NCI-H1417 (cell line): ENCODE results near the gene CNTD1.
A peak's percentile ranks its signal among the peaks of the same experiment; 100 is the strongest.
"Not testable (repeated sequence)": the region's sequence is repeated elsewhere in the genome, so short reads cannot be mapped to it uniquely, and the experiment has no call there.

ENCODE experiments used
- DNase-seq, 3 experiments: peaks; one replicate each; lab custom pipeline; 2025; lab: John Stamatoyannopoulos, UW

CNTD1 gene, protein sequence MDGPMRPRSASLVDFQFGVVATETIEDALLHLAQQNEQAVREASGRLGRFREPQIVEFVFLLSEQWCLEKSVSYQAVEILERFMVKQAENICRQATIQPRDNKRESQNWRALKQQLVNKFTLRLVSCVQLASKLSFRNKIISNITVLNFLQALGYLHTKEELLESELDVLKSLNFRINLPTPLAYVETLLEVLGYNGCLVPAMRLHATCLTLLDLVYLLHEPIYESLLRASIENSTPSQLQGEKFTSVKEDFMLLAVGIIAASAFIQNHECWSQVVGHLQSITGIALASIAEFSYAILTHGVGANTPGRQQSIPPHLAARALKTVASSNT

DNA sequence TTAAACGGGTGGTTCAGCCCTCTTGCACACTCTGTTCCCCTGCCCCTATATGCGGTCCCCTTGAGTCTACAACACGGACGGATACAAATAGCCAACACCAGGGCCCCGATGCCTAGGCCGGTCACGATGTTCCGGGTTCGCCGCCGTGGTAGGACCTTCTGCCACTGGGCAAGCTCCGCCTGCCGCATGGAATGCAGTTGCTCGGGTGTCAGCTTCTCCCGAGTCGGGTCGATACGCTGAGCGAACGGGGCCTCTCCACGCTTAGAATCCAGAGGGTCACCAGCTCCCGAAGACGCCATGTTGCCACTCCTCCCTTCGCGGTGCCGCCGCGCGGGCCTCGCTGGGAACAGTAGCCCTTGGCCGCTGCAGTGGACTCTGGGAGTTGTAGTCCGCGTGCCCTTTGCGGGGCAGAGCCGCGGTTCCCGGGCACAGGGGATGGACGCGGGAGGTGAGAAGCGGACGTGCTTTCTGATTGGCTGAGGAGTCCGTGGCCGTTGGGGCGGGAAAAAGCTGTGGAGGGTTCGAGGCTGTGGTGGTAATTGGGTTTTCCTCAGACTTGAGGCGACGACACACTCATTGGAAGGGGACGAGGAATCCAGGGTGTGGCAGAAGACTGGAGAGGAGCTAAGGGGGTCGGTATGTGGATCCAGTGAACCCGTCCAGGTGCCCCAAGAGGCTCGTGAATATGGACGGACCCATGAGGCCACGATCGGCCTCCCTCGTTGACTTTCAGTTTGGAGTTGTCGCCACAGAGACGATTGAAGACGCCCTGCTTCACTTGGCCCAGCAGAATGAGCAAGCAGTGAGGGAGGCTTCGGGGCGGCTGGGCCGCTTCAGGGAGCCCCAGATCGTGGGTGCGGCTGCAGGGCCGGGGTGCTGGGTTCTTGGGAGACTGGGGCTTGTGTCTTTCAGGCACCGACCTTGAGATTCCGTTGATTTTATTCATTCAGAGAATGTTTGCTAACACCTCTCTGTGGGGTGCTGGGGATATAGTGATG lies at the start of gene CNTD1, which contains the start of gene COA3:
Gene CNTD1 (plus strand): TSS at position 479 of the 998 bp plus-strand sequence. CDS start 207 bp downstream, at position 686.
Gene COA3 (minus strand): TSS at position 322 of the 998 bp plus-strand sequence. CDS start 23 bp downstream, at position 299.
- DNase-seq = peak; percentile 74 to 89 (median 84)

DNA sequence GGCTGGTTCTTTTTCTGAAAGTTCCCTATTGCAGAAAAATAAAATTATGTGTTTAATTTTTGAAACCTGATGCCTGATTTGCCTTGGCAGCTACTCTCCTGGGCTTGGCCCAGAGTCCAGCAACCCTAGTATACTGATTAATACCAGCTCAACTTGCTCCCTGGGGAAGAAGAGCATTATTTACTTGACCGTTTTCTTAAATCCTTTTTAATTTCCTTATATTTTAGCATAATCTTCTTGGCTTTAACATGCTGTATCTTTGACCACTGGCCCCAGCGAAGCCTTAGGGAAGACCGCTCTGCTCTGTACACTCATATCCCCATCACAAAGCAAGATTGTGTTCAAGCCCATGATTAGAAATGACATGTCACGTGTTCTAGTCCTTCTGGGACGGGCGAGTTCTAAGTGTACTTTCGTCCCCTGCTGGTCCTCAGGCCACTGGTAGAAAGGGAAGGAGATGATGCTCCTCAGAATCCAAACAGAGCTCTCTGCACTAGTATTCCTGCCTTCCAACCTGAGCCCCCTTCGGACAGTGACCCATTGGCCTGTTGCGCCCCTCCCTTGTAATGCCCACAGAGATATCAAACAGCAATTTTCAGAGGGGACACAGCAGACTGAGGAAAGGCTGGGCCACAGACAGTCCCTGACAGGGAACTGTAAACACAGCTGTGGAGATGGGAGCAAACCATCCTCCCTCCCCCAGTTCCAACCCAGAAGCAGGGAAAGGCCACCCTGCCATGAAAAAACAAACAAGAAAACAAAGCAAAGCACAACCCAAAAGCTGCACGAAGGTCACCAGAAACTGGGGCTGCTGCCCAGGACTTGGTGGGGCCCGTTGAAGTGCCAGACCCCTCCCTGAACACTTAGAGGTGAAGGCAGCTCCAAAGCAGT lies 49.5 kb upstream of the CNTD1 start:
- DNase-seq = peak in 2 of 3 experiments; percentile 14 to 39

DNA sequence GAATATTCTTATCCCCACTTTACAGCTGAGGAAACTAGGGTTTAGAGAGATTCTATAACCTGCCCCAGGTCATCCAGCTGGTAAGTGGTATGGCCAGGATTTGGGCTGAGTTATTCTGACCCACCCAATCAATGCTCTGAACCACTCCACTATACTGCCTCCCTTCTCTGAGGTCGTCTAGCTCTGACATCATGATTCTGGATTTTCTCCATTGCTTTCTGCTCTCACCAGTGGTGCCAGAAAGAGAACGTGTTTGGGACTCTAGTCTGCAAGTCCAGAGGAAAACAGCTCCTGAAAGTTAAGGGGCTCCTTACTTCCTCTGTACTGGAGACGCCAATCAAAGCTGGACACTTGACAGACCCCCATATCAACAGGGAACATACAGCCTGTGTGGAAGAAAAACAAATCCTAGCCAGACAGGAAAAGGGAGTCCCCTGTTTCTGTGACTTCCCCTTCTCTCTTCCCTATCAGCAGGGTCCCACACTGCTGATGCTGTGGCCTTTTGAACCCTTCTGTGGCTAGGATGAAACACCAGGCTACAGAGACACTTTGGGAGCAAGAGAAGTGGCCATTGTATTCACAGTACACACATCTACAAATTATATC lies 47.8 kb upstream of the CNTD1 start:
- DNase-seq = no peak

DNA sequence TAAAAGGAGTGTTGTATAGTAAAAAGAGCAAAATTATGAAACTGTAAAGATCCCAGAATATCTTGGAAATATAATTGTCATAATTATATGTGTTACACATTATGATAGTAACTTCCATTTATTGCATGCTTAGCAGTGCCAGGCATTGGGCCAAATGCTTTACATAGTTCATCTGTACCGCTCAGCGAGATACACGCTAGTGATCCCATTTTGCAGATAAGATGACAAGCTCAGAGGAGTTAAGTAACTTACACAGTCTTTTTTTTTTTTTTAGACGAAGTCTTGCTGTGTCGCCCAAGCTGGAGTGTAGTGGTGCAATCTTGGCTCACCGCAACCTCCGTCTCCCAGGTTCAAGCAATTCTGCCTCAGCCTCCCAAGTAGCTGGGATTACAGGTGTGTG lies 47.0 kb upstream of the CNTD1 start:
- no peak for DNase-seq

DNA sequence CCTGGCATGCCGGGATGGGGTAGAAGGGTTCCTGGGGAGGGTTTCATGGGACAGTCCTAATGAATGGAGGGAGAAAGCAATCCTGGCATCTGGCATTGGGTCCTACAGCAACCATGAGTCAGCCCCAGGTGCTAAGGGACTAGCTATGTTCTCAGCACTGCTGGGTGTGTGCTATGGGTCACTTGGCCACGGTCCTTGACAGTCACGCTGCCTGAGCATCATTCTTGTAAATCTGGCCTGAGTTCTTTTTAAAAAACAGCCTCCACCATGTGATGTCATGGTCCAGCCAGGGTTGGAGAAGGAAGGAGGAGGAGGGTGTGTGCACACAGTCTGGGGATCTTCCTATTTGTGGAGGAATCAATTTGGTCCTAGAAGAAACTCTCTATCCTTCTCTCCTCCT lies 43.9 kb upstream of the CNTD1 start:
- DNase-seq = peak in 1 of 3 experiments; percentile 31

DNA sequence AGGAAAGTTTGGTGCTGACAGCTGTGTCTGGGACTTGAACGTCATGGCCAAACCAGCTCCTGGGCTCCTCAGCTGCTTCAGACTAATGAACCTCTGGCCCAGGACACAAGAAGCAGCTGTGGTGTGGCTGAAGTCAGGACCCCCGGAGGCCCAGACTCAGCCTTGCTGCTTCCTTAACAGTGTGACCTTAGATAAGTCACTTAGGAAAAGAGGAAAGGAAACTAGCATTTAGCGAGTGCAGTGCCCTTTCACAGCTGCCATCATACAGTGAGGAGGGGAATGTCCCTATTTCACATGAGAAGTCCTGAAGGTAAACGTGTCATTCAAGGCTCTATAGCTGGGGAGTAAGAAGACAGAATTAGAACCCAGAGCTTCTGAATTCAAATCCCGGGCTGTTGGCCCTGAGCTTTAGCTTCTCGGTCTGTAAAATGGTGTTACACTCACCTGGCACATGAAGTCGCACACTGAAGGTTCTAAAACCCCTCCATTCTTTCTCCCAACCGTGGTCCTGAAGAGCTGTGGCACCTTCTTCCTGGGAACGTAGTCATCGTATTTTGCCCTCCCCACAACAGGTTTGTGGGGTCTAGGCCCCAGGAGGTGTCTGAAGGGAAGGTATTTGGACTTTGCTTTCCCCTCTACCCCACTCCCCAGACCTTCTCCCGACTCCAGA lies 38.5 kb upstream of the CNTD1 start:
- DNase-seq = peak in 1 of 3 experiments; percentile 40

DNA sequence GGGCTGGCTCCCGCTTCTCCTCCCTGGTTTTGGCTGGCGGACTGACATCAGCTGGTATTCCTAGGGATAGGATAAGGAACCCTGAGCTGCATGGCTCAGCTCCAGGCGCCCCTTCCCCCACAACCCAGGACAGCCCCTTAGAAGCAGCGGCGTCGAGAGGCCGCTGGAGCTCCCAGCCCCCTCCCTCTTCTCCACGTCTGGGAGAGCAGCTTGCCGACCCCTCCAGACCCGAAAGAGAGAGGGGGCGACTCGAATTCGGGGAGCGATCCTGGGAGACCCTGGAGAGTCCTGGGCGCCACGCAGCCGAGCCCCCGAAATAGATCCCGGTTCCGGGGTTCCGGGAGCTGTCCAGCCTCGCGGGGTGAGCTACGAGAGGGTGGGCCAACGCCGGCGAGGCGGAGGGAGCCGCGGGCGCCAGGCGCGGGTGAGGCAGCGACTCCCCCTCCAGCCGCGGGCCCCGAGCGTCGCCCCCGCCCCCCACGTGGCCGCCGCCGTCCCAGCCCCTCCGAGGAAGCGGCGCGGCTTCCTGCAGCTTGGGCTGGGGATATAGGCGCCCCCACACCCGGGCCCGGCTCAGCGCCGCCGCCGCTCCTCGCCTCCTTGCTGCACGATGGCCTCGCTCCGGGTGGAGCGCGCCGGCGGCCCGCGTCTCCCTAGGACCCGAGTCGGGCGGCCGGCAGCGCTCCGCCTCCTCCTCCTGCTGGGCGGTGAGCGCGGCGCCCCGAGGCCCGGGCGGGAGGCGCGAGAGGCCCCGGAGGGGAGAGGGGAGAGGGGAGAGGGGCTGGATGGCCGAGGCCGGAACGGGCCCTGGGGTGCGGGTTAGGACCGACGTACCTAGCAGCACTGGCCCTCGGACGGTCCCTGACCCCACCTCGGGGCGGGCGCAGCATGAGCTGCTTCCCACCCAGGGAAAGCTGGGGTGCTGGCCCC lies 37.7 kb upstream of the CNTD1 start, which contains the start of gene RAMP2:
Gene RAMP2 (plus strand): TSS at position 576 of the 930 bp plus-strand sequence. CDS start 35 bp downstream, at position 611.
- DNase-seq = peak; percentile 4 to 90 (median 82)

DNA sequence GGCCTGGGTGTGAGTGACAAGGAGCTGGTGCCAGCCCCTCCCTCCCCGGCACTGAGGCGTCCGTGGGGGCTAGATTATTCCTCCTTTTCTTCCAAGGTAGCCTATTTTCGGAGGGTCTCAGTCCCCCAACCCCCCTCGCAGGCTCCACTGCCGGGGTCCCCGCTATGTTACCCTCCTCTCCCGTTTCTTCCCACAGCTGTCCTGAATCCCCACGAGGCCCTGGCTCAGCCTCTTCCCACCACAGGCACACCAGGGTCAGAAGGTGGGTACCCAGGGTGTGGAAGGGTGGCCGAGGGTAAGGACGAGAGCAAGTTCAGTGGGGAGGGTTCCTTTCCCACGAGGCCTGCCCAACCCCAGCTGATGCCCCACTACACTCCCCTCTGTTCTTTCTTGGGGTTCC lies 37.0 kb upstream of the CNTD1 start:
- DNase-seq = no peak

DNA sequence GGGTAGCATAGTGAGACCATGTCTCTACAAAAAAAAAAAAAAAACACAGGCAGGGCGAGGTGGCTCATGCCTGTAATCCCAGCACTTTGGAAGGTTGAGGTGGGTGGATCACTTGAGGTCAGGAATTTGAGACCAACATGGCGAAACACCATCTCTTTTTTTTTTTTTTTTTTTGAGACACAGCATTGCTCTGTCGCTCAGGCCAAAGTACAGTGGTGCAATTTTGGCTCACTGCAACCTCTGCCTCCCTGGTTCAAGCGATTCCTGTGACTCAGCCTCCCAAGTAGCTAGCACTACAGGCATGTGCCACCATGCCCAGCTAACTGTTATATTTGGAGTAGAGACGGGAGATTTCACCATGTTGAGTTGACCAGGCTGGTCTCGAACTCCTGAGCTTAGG lies 32.5 kb upstream of the CNTD1 start:
- no peak for DNase-seq

DNA sequence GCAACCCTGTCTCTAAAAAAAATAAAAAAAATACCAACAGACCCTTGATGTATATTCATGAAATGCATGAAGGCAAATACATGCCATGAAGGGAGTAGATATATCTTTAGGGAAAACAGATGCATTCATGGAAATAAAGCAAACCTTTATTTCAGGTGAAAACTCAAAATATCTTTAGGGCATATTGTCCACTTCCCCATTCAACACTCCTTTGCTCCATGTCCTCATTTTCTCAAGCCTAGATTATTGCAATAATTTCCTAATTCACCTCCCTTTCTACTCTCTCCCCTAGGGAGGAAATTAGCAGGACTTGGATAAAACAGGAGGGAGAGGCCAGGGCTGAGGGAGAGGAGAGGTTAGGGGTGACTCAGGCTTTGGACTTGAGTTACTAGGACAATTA lies 31.1 kb upstream of the CNTD1 start:
- DNase-seq = no peak

DNA sequence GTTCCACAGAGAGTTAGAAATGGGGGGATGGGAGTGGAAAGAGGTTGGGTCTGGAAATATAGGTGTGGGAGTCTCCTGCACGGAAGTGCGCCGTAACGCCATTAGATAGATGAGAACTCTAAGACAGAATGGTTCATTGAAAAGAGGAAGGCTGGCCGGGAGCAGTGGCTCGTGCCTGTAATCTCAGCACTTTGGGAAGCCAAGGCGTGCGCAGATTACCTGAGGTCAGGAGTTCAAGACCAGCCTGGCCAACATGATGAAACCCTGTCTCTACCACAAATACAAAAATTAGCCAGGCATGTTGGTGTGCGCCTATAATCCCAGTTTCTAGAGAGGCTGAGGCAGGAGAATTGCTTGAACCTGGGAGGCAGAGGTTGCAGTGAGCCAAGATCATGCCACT lies 30.7 kb upstream of the CNTD1 start:
- not testable (repeated sequence) for DNase-seq

DNA sequence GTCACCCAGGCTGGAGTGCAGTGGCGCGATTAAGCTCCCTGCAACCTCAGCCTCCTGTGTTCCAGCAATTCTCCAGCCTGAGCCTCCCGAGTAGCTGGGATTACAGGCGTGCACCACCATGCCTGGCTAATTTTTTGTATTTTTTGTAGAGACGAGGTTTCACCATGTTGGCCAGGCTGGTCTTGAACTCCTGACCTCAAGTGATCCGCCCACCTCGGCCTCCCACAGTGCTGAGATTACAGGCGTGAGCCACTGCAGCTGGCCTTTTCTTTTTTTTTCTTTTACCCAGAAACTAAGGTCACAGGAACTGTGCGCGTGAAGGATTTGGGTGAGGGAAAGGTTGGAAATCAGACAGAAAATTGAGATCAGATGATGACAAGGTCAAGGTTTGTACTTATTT lies 28.7 kb upstream of the CNTD1 start:
- DNase-seq = not testable (repeated sequence)

DNA sequence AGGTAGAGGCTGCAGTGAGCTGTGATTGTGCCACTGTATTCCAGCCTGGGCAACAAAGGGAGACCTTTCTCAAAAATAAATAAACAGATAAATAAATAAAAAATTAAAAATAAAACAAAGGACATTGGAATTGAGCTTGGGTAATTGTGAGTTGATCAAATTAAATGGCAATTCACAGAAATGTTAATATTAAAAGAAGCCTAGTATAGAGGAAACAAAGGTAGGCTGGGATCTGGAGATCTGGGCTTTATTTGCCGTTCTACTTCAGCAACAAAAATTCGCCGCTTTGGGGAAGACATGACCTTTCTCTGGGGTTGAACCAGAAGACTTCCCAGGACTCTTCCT lies 25.7 kb upstream of the CNTD1 start:
- no peak for DNase-seq

DNA sequence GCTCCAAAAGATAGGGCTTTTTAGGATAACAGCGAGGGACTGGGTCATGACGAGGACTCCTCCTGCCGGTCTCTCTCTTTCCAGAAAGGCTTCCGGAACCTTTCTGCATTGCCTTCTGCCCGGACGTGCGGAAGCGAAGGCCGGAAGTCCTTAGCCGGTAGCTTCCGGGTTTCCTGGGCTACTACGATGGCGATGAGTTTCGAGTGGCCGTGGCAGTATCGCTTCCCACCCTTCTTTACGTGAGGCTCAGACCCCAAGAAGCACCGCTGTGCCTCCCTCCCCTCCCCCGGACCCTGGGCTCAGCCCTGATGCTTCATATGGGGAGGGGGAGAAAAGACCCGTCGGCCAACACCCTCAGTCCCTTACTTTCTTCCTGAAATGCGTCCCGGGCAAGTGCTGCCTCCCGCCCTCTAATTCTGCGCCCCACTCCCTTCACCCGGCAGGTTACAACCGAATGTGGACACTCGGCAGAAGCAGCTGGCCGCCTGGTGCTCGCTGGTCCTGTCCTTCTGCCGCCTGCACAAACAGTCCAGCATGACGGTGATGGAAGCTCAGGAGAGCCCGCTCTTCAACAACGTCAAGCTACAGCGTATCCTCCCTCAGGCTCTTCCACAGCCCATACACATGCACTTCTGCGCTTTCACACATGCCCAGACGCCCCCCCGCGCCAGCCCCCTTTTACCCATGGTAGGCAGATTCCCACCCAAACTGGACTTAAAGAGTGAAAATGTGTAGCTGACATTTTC lies 25.2 kb upstream of the CNTD1 start, which contains the start of gene VPS25:
Gene VPS25 (plus strand): TSS at position 160 of the 746 bp plus-strand sequence. CDS start 27 bp downstream, at position 187.
- DNase-seq = peak; percentile 79 to 88 (median 86)

DNA sequence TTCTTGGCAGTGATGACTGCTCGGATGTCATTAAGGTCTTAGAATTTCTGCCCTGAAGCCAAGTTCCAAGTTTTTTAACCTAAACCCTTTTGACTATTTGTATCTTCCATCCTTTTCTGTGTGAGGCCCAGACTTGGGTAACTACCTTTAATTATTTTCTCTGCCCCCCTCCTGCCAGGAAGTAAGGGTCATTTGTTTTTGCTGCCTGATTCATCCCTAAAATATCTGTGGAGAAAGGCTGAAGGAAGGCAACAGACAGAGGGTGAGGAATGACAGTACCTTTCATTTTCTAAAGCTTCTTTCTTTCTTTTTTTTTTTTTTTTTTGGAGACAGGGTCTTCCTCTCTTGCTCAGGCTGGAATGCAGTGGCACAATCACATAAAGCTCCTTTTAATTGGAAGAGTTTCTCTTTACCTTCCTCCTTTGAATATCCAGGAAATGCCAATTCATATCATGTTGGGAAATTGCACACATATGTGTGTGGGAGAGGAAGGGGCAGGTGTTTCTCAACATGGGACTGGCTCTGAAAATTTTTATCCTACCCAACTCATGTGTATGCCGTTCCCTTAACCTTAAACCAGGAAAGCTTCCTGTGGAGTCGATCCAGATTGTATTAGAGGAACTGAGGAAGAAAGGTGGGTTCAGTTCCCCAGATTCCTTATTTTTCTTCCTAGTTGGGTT lies 24.5 kb upstream of the CNTD1 start:
- DNase-seq = no peak

DNA sequence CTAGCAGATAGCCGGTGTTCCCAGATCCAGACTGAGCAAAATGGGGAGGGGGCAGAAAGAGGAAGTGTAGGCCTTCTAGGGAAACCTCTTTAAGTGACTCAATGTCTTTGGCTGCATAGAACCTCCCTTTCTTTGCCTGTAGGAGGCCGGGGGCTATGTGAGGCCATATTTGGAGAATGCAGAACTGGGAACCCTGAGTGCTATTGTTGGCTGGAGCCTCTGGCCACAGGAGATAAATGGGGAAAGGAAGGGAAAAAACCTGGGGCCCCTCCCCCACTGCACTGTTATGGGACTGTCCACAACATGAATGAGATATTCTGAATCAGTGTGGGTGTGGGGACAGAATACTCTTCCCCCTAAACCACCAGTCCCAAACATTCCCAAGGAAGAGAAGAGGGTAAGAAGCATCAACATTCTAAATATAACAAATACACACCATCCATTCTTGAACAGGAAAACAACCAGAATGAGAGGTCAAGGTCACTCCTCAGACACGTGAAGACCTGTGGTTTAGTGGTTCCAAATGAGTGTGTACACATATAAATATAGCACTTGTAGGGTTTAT lies 23.0 kb upstream of the CNTD1 start:
- DNase-seq = peak in 1 of 3 experiments; percentile 8

DNA sequence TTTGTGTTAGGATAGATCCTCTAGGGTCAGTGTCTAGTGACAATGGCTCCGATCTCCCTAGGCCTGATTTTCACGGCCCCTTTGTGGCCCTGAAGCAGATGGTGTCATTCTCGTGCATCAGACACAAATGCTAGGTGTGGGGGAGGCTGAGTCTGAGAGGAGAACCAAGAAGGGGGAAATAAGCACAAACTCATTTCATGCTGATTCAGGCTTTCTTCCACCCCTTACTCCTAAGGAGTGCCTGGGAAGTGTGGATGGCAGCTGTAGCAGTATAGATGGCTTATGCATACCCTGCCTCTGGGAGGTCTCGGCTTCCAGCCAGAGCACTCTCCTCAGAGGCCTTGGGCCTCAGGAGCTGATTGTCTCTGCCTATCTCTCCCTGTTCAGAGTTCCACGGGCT lies 20.1 kb upstream of the CNTD1 start:
- DNase-seq = no peak
